HCT116 (cell line): ENCODE measurements around the gene KRTAP29-1. TPM values are rescaled to one million over a fixed set of nuclear protein-coding genes. Genes with fewer than 3 reads are reported as not detected.

Experiments used
- ATAC-seq: fragments of 200-7000 bp; cut with Tn5 transposase; 2 replicates; pipeline ENCODE4 v1.9.1; 2020; ENCODE audit warnings: mild to moderate bottlenecking, moderate library complexity
- BruUV-seq: library from RNA; stranded (reverse); fragments of 400-500 nt; replicated peaks from 2 replicates; lab custom pipeline; 2021; lab: Mats Ljungman, UMichigan
- CTCF ChIA-PET: fragments of 300-600 bp; sonication (Branson Sonifier 250); formaldehyde crosslinking; loops from one replicate; lab custom pipeline; 2021; ENCODE audit warnings: antibody characterized with exemption; lab: Charles Lee
- POLR2A ChIA-PET: fragments of 300-600, 350-600 bp; sonication (Branson Sonifier 250); formaldehyde crosslinking; loops from one replicate; lab custom pipeline; 2021; ENCODE audit warnings: antibody characterized with exemption; lab: Charles Lee
- RAD21 ChIA-PET, 2 experiments: fragments of 300-600 bp; sonication (Branson Sonifier 250); formaldehyde crosslinking; loops; one replicate each; lab custom pipeline; 2023; ENCODE audit warnings: low total read pairs in 2 of 2; ENCODE audit not compliant: uncharacterized antibody in 2 of 2, unreplicated experiment in 2 of 2, low non-redundant PET in 1 of 2; lab: Charles Lee
- DNase-seq: peaks from one replicate; pipeline ENCODE4 v3.0.0-alpha.2; 2010; ENCODE audit warnings: low read depth, low spot score
- H2AFZ ChIP-seq: fragments of 200-600 bp; shearing (Covaris generic), sonication (generic); 2 replicates; pipeline ENCODE4 v1.6.1; 2017; ENCODE audit warnings: low read depth, mixed run types, mixed read lengths, antibody characterized with exemption, low read length; ENCODE audit not compliant: poor library complexity, severe bottlenecking
- H3K27ac ChIP-seq: 2 replicates; pipeline ENCODE4 v1.5.1; 2012; ENCODE audit warnings: low read depth, low read length
- H3K27me3 ChIP-seq: fragments of 200-600 bp; sonication (generic); 2 replicates; pipeline ENCODE4 v1.6.1; 2016; ENCODE audit warnings: mixed run types, low read length, mixed read lengths; ENCODE audit not compliant: insufficient read depth
- H3K36me3 ChIP-seq, 2 experiments: fragments of 200-500 bp in 1 of 2; fragments of 200-600 bp in 1 of 2; sonication (Bioruptor generic) in 1 of 2; sonication (generic) in 1 of 2; 2 replicates each; pipeline versions ENCODE4 v1.5.1 to v1.6.1; 2014 to 2016; ENCODE audit warnings: low read length in 2 of 2, inconsistent platforms in 1 of 2, mixed read lengths in 1 of 2, mixed run types in 1 of 2; ENCODE audit not compliant: insufficient read depth in 2 of 2, control insufficient read depth in 1 of 2
- H3K4me1 ChIP-seq, 2 experiments: fragments of 200-600 bp in 1 of 2; sonication (generic) in 1 of 2; 2 replicates each; pipeline versions ENCODE4 v1.5.1 to v1.6.1; 2012 to 2017; ENCODE audit warnings: low read length in 2 of 2, inconsistent platforms in 1 of 2, mild to moderate bottlenecking in 1 of 2, mixed read lengths in 1 of 2, mixed run types in 1 of 2, moderate library complexity in 1 of 2; ENCODE audit not compliant: insufficient read depth in 2 of 2, control insufficient read depth in 1 of 2
- H3K4me2 ChIP-seq: fragments of 200-600 bp; sonication (generic); 2 replicates; pipeline ENCODE4 v1.6.1; 2017; ENCODE audit warnings: mixed run types, low read length, mixed read lengths
- H3K4me3 ChIP-seq, 2 experiments: fragments of 200-600 bp in 1 of 2; sonication (generic) in 1 of 2; replicated peaks in 1 of 2; 2 replicates each; pipeline ENCODE4 v1.5.1; 2011 to 2016; ENCODE audit warnings: low read length in 2 of 2, control low read depth in 1 of 2, low read depth in 1 of 2, mild to moderate bottlenecking in 1 of 2, mixed read lengths in 1 of 2, mixed run types in 1 of 2
- H3K79me2 ChIP-seq: fragments of 200-600 bp; sonication (generic); 2 replicates; pipeline ENCODE4 v1.6.1; 2017; ENCODE audit warnings: mild to moderate bottlenecking, mixed run types, low read length, moderate library complexity, mixed read lengths; ENCODE audit not compliant: insufficient read depth
- H3K9ac ChIP-seq: fragments of 200-600 bp; sonication (generic); 2 replicates; pipeline ENCODE4 v1.6.1; 2016; ENCODE audit warnings: low read length, mixed read lengths
- H3K9me2 ChIP-seq: fragments of 200-600 bp; sonication (generic), shearing (Covaris generic); 2 replicates; pipeline ENCODE4 v1.6.1; 2017; ENCODE audit warnings: mixed run types, mild to moderate bottlenecking, moderate library complexity; ENCODE audit not compliant: insufficient read depth
- H3K9me3 ChIP-seq, 2 experiments: fragments of 200-500 bp in 1 of 2; fragments of 200-600 bp in 1 of 2; sonication (Bioruptor generic) in 1 of 2; sonication (generic) in 1 of 2; 2 replicates each; pipeline ENCODE4 v1.6.1; 2014 to 2017; ENCODE audit warnings: low read length in 2 of 2, mixed read lengths in 2 of 2, inconsistent platforms in 1 of 2, low read depth in 1 of 2, mild to moderate bottlenecking in 1 of 2, mixed run types in 1 of 2, moderate library complexity in 1 of 2; ENCODE audit not compliant: control insufficient read depth in 1 of 2, insufficient read depth in 1 of 2
- H4K20me1 ChIP-seq: fragments of 200-600 bp; sonication (generic), shearing (Covaris generic); 2 replicates; pipeline ENCODE4 v1.6.1; 2017; ENCODE audit warnings: mixed run types, mild to moderate bottlenecking, moderate library complexity; ENCODE audit not compliant: insufficient read depth
- CBX3 ChIP-seq: IDR thresholded peaks from 2 replicates; pipeline ENCODE4 v1.6.1; 2012; ENCODE audit warnings: low read depth
- CEBPB ChIP-seq: IDR thresholded peaks from 2 replicates; pipeline ENCODE4 v1.6.1; 2012; ENCODE audit warnings: low read depth
- EGR1 ChIP-seq: IDR thresholded peaks from 2 replicates; pipeline ENCODE4 v1.6.1; 2012; ENCODE audit warnings: low read depth
- ELF1 ChIP-seq: IDR thresholded peaks from 2 replicates; pipeline ENCODE4 v1.6.1; 2012; ENCODE audit warnings: low read depth, borderline replicate concordance
- EZH2 ChIP-seq: fragments of 200-600 bp; sonication (generic); IDR thresholded peaks from 2 replicates; pipeline ENCODE4 v1.6.1; 2017; ENCODE audit warnings: antibody characterized with exemption, mixed run types
- FOSL1 ChIP-seq: IDR thresholded peaks from 2 replicates; pipeline ENCODE4 v1.6.1; 2012; ENCODE audit warnings: low read depth
- JUND ChIP-seq: IDR thresholded peaks from 2 replicates; pipeline ENCODE4 v1.6.1; 2012
- POLR2AphosphoS5 ChIP-seq: IDR thresholded peaks from 2 replicates; pipeline ENCODE4 v1.6.1; 2011; ENCODE audit warnings: mild to moderate bottlenecking, low read depth, low read length, moderate library complexity
- RAD21 ChIP-seq: IDR thresholded peaks from 2 replicates; pipeline ENCODE4 v1.6.1; 2012; ENCODE audit warnings: low read depth, mild to moderate bottlenecking
- SP1 ChIP-seq: IDR thresholded peaks from 2 replicates; pipeline ENCODE4 v1.6.1; 2012; ENCODE audit warnings: low read depth
- SRF ChIP-seq: IDR thresholded peaks from 2 replicates; pipeline ENCODE4 v1.6.1; 2012; ENCODE audit warnings: low read depth
- TCF7L2 ChIP-seq: IDR thresholded peaks from 2 replicates; pipeline ENCODE4 v1.7.0; 2011; ENCODE audit warnings: borderline replicate concordance, inconsistent platforms; ENCODE audit not compliant: insufficient read depth, insufficient read length; ENCODE audit errors: extremely low read depth
- ZFX ChIP-seq: fragments of 450-650 bp; IDR thresholded peaks from 2 replicates; pipeline ENCODE4 v1.6.1; 2017
- ZNF274 ChIP-seq: fragments of 200-500 bp; sonication (Bioruptor generic); IDR thresholded peaks from 2 replicates; pipeline ENCODE4 v1.6.1; 2014; ENCODE audit warnings: mild to moderate bottlenecking, low read depth, low read length, inconsistent platforms
- intact Hi-C: fragments of 100-400 bp; cut with micrococcal nuclease; formaldehyde crosslinking; loops from 2 replicates; pipeline ENCODE4 v1.10.0; 2022
- total RNA-seq: library from RNA; stranded (reverse); gene quantifications from one replicate; pipeline ENCODE4 v1.2.1, GENCODE V29; 2021; ENCODE audit not compliant: unreplicated experiment
- TF ChIP-seq, protein P1 (sequence below): IDR thresholded peaks from 2 replicates; pipeline ENCODE4 v1.6.1; 2011; ENCODE audit warnings: mild to moderate bottlenecking, low read length, moderate library complexity; ENCODE audit not compliant: insufficient replicate concordance; ENCODE audit errors: extremely low read depth
- TF ChIP-seq, protein P2 (sequence below), 3 experiments: fragments of 200-600 bp in 1 of 3; sonication (generic) in 1 of 3; IDR thresholded peaks in 2 of 3; conservative IDR thresholded peaks in 1 of 3; 2 replicates each; pipeline ENCODE4 v1.5.1; 2012 to 2017; ENCODE audit warnings: low read depth in 2 of 3, low read length in 2 of 3, antibody characterized with exemption in 1 of 3, borderline replicate concordance in 1 of 3, control low read depth in 1 of 3, mild to moderate bottlenecking in 1 of 3, mixed read lengths in 1 of 3, mixed run types in 1 of 3, moderate library complexity in 1 of 3; ENCODE audit not compliant: insufficient read depth in 1 of 3
- TF ChIP-seq, protein P3 (sequence below): IDR thresholded peaks from 2 replicates; pipeline ENCODE4 v1.6.1; 2012; ENCODE audit warnings: low read depth
- TF ChIP-seq, protein P4 (sequence below): IDR thresholded peaks from 2 replicates; pipeline ENCODE4 v1.6.1; 2012
- TF ChIP-seq, protein P5 (sequence below): IDR thresholded peaks from 2 replicates; pipeline ENCODE4 v1.6.1; 2012

KRTAP29-1 gene
- total RNA-seq, 1 experiment from 2014 or later = 0.22 TPM

DNA sequence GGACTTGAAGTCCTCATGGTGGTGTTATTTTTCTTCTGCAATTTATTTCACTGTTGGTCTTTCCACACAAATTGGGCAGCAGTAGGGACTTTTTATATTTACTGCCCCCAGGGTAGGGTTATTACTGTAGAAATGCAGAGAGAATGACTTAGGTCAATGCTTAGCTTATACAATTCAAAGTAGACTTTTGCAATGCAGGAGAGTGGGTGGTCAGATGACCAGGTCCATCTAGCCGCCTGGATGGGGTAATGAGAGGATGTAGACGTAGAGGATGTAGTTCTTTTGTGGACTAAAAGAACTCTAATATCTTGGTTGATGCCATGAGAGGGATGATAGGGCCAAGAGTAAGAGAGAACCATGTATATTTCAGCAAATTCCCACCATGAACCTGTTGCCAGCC is 15.6 kb upstream of the KRTAP29-1 start:
- no peak for ATAC-seq
- ChIA-PET RAD21 (no interaction called here), POLR2A (no interaction called here), CTCF (no interaction called here)
- H3K4me3 ChIP-seq = no peak overlapping the region
- no peak overlapping the region for H3K27ac ChIP-seq
- H3K36me3 ChIP-seq = peaks cover 0 to 7% of the 10 kb centered on the region in 2 experiments; a peak in 1 of 4 replicates
- H3K4me1 ChIP-seq = peaks cover 2 to 6% of the 10 kb centered on the region in 2 experiments; a peak in 2 of 4 replicates
- H3K9me3 ChIP-seq = peaks cover 4 to 17% of the 10 kb centered on the region in 2 experiments; a peak in 1 of 4 replicates
- H4K20me1 ChIP-seq = no peaks in the 10 kb centered on the region
- H3K9me2 ChIP-seq = no peaks in the 10 kb centered on the region
- intact Hi-C loops = no loop called here
- H3K4me2 ChIP-seq = no peak overlapping the region
- BruUV-seq = no TSS peak
- no peaks in the 10 kb centered on the region for H3K79me2 ChIP-seq
- no peak for DNase-seq
- TF ChIP-seq TCF7L2 (no peak), ZNF274 (no peak), ZFX (no peak), CEBPB (no peak), SRF (no peak), RAD21 (no peak), EGR1 (no peak), CBX3 (no peak), ELF1 (no peak), SP1 (no peak), POLR2AphosphoS5 (no peak), JUND (no peak), FOSL1 (no peak), EZH2 (no peak)
- TF ChIP-seq, protein P1, sequence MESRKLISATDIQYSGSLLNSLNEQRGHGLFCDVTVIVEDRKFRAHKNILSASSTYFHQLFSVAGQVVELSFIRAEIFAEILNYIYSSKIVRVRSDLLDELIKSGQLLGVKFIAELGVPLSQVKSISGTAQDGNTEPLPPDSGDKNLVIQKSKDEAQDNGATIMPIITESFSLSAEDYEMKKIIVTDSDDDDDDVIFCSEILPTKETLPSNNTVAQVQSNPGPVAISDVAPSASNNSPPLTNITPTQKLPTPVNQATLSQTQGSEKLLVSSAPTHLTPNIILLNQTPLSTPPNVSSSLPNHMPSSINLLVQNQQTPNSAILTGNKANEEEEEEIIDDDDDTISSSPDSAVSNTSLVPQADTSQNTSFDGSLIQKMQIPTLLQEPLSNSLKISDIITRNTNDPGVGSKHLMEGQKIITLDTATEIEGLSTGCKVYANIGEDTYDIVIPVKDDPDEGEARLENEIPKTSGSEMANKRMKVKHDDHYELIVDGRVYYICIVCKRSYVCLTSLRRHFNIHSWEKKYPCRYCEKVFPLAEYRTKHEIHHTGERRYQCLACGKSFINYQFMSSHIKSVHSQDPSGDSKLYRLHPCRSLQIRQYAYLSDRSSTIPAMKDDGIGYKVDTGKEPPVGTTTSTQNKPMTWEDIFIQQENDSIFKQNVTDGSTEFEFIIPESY = no peak
- TF ChIP-seq, protein P2, sequence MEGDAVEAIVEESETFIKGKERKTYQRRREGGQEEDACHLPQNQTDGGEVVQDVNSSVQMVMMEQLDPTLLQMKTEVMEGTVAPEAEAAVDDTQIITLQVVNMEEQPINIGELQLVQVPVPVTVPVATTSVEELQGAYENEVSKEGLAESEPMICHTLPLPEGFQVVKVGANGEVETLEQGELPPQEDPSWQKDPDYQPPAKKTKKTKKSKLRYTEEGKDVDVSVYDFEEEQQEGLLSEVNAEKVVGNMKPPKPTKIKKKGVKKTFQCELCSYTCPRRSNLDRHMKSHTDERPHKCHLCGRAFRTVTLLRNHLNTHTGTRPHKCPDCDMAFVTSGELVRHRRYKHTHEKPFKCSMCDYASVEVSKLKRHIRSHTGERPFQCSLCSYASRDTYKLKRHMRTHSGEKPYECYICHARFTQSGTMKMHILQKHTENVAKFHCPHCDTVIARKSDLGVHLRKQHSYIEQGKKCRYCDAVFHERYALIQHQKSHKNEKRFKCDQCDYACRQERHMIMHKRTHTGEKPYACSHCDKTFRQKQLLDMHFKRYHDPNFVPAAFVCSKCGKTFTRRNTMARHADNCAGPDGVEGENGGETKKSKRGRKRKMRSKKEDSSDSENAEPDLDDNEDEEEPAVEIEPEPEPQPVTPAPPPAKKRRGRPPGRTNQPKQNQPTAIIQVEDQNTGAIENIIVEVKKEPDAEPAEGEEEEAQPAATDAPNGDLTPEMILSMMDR (IDR thresholded peaks at IDR 0.05 in 2 of 3, conservative IDR thresholded peaks at IDR 0.05 in 1 of 3; ENCODE audit: borderline replicate concordance in 1 of 3, insufficient read depth in 1 of 3, low read depth in 2 of 3, low read length in 2 of 3) = no peak
- TF ChIP-seq, protein P3, sequence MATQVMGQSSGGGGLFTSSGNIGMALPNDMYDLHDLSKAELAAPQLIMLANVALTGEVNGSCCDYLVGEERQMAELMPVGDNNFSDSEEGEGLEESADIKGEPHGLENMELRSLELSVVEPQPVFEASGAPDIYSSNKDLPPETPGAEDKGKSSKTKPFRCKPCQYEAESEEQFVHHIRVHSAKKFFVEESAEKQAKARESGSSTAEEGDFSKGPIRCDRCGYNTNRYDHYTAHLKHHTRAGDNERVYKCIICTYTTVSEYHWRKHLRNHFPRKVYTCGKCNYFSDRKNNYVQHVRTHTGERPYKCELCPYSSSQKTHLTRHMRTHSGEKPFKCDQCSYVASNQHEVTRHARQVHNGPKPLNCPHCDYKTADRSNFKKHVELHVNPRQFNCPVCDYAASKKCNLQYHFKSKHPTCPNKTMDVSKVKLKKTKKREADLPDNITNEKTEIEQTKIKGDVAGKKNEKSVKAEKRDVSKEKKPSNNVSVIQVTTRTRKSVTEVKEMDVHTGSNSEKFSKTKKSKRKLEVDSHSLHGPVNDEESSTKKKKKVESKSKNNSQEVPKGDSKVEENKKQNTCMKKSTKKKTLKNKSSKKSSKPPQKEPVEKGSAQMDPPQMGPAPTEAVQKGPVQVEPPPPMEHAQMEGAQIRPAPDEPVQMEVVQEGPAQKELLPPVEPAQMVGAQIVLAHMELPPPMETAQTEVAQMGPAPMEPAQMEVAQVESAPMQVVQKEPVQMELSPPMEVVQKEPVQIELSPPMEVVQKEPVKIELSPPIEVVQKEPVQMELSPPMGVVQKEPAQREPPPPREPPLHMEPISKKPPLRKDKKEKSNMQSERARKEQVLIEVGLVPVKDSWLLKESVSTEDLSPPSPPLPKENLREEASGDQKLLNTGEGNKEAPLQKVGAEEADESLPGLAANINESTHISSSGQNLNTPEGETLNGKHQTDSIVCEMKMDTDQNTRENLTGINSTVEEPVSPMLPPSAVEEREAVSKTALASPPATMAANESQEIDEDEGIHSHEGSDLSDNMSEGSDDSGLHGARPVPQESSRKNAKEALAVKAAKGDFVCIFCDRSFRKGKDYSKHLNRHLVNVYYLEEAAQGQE = no peak
- TF ChIP-seq, protein P4, sequence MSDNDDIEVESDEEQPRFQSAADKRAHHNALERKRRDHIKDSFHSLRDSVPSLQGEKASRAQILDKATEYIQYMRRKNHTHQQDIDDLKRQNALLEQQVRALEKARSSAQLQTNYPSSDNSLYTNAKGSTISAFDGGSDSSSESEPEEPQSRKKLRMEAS = no peak
- TF ChIP-seq, protein P5, sequence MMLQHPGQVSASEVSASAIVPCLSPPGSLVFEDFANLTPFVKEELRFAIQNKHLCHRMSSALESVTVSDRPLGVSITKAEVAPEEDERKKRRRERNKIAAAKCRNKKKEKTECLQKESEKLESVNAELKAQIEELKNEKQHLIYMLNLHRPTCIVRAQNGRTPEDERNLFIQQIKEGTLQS = no peak
- no peak overlapping the region for H2AFZ ChIP-seq
- H3K27me3 ChIP-seq = no peaks in the 10 kb centered on the region
- H3K9ac ChIP-seq = no peak overlapping the region
